HG03196 (cell line): ENCODE results near the gene BRD1.

Source experiments
- ATAC-seq: cut with Tn5 transposase; IDR thresholded peaks from one replicate; pipeline ENCODE4 v1.9.1; 2021; ENCODE audit not compliant: unreplicated experiment

Gene BRD1

DNA sequence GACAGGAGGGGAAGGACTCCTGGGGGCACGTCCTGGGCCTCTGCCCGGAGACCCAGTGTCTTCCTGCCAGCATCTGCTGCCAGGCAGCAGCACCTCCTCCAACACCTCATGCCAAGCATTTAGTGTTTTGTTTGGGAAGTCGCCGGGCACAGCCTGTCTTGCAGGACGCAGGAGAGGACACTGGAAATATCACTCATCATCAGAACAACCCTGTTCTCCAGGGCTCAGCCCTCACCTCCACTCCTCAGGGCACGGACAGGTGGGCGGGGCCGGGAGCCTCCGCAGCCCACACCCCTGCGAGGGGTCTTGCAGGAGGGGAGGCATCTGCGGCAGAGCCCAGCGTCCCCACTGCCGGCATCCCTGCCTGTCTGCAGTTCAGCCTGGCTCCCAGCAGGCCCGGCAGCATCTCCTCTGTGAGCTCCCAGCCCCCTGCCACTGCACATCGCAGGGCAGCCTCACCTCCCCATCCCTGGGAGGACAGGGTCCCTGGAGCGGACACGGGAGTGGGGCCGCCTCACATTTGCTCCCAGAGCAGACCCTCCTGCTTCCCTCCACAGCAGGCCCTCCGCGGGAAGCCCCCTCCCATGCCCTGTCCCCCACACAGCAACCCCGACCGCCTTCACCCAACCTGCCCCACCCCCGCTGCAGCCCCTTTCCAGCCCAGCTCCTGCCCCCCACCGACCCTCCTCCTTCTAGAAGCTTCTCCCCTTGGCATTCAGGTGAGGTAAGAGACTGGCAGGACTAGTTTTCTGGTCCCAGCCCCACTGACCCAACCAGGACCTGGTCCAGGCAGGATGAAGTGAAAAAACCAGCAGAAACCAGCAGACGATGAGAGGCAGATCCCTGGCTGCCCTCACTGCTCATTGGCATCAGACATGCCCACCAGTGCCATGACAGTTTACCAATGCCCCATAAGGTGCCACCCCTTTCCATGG is 72.7 kb downstream of the BRD1 start:
- no peak for ATAC-seq

- no peak for ATAC-seq
Measured at GRCh38 chr22:49753961-49754695, 73.5 kb downstream of the BRD1 start.

DNA sequence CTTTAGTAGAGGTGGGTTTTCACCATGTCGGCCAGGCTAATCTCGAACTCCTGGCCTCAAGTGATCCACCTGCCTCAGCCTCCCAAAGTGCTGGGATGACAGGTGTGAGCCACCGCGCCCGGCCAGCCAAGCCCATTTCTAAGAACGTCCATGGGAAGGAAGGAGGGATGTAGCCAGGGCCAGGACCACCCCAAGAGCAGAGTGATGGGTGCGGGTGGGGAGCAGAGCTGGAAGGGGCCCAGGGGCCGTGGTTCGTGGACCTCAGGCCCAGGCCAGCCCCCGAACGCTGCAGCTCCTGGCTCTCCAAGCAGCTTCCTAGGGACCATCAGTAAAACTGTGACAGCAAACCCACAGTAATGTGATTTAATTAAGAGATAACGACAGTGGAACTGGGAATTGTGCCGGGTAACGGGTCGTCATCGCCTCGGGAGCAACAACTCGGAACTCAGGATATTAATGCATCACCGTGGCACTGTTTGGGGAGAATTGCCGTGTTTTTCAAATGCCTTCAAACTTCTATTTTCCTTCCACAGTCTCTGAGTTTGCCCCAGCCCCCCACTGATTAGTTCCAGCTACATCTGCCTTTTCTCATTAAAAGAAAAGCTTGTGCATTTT is 74.3 kb downstream of the BRD1 start:
- ATAC-seq: no peak

DNA sequence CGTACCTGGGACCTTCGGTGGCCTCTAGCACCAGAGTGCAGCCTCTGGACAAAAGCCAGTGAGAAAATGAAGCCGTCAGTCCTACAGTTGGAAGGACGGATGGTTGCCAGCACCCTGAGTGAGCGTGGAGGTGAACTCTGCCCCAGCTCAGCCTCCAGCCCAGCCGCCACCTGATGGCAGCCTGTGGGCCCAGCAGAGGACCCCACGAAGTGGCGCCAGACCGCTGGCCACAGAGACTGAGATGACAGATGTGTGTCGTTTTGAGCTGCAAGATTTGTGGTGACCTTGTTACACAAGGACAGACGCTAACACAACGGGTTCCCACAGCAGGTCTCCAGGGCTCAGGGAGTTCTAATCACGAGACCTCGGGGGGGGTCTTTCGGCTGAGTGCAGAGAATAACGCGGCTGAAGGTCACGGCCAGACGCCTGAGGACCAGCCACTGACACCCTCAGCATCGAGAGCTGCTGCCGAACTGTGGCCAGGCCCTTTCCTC is 75.0 kb downstream of the BRD1 start:
- no peak for ATAC-seq

- no peak for ATAC-seq
Measured at GRCh38 chr22:49751966-49752597, 75.6 kb downstream of the BRD1 start.

DNA sequence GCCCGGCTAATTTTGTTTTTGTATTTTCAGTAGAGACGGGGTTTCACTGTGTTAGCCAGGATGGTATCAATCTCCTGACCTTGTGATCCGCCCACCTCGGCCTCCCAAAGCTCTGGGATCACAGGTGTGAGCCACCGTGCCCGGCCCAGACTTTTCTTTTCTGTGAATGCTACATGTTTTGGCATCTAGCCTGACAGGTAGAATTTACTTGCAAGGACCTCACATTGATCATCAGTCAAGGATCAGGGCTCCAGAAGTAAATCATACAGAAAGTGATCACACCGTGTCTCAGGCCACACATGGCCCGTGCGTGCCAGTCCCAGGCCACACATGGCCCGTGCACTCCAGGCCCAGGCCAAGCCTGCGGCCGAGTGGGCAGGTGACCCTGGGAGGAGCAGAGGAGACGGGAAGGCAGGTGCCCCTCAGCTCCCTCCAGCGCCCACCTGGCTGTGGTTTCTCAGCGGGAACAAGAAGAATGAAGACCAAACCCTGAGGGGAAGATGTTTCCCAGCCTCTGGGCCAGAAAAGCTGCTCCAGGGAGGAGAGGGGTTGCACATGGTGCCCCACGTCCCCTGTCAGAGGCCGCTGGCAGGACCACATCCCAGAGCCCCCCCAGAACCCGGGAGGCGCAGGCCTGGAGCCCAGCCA is 76.2 kb downstream of the BRD1 start:
- no peak for ATAC-seq

DNA sequence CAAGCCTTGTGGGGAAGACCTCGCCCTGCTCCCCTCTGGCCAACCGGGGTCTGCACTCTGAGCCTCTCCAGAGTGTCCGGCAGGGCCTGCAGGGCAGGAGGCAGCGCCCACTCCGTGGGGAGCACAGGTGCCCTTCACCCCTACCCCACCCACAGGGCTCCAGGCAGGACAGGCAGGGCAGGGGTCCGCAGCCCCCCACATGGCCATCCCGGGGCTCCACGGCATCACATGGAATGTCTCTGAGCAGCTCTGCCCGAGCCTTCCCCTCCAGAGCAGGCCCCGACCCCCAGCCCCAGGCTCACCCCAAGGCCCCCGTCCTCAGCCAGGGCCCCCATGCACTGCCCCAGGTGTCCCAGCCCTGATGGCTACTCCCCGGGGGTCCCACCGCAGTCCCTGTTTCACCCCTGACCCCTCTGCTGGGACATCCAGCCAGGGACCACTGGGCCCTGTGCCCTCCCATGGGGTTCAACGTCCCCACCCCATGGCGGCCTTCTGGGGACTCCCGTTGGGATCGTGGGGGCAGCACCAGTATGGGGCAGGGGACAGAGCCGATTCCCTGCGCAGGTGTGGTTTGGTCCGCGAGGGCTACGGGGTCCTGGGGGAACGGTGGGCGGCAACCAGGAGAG is 77.7 kb downstream of the BRD1 start:
- ATAC-seq: no peak

- no peak for ATAC-seq
Measured at GRCh38 chr22:49749227-49749626, 78.4 kb downstream of the BRD1 start.

- no peak for ATAC-seq
Measured at GRCh38 chr22:49748514-49748913, 79.2 kb downstream of the BRD1 start.

GRCh38 chr22:49747716-49748115 is 80.0 kb downstream of the BRD1 start:
- ATAC-seq: no peak

GRCh38 chr22:49747130-49747529 is 80.5 kb downstream of the BRD1 start:
- ATAC-seq: no peak

DNA sequence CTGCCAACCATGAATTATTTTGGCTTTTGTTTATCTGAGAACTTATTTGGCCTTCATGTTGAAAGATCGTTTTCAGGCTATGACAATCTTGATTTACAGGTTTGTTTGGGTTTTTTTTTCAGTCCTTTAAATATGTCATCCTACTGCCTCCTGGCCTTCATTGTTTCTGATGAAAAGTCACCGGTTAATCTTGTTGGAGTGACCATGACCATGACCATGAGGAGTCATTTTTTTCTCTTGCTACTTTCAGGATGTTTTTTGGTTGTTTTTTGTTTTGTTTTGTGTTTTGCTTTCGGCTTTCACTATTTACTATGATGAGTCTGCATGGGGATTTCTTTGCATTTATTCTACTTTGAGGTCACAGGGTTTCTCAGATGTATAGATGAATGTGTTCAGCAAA is 81.6 kb downstream of the BRD1 start:
- no peak for ATAC-seq

DNA sequence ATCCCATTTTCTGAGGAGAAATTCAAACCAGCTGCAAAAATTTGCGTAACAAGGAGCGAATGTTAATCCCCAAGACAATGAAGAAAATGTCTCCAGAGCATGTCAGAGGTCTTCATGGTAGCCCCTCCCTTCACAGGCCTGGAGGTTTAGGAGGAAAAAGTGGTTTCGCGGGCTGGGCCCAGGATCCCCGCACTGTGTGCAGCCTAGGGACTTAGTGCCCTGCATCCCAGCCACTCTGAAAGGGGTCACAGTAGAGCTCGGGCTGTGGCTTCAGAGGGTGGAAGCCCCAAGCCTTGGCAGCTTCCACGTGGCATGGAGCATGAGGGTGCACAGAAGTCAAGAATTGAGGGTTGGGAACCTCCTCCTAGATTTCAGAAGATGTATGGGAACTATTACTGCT is 87.4 kb downstream of the BRD1 start:
- ATAC-seq: no peak

GRCh38 chr22:49739138-49739537 is 88.5 kb downstream of the BRD1 start:
- no peak for ATAC-seq

GRCh38 chr22:49738566-49738965 is 89.1 kb downstream of the BRD1 start:
- no peak for ATAC-seq

- no peak for ATAC-seq
Measured at GRCh38 chr22:49738006-49738405, 89.7 kb downstream of the BRD1 start.

DNA sequence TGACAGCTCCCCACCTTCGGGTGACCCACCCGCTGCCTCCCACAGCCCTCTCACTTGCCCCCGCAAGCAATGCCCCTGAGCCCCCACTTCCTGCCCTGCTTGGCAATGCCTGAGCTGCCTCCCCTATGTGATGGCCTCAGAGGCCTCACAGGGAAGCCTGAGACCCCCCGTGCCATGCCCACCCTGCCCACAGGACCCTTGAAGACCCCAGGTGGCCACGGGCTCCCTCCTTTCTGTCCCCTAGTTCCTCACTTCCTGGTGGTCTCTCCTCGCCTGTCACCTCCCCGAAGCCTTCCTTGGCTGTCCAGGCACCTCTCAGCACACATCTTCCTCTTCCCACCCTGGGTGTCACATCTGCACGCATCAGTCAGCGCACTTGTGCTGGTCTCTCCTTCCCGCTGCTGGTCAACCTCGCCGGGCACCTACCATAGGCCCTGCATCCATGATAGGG is 90.5 kb downstream of the BRD1 start:
- no peak for ATAC-seq

- no peak for ATAC-seq
Measured at GRCh38 chr22:49736538-49736937, 91.1 kb downstream of the BRD1 start.

- no peak for ATAC-seq
Measured at GRCh38 chr22:49735901-49736421, 91.7 kb downstream of the BRD1 start.

GRCh38 chr22:49735411-49735900 is 92.2 kb downstream of the BRD1 start:
- no peak for ATAC-seq
